Measurements from ENCODE around the gene TSPAN4. TPM values are rescaled to one million over a fixed set of nuclear protein-coding genes. Genes with fewer than 3 reads are reported as not detected.

Gene TSPAN4
- total RNA-seq, 4 donors from 2014 or later = 145 to 234 (median 175) TPM

GRCh38 chr11:855796-856195 lies 13.1 kb downstream of the TSPAN4 start:
- no peak for ATAC-seq (ENCODE audit: low FRiP score)
- DNase-seq (ENCODE audit: low spot score) = no peak
- no peak for TF ChIP-seq CTCF (IDR thresholded peaks at IDR 0.05)

DNA sequence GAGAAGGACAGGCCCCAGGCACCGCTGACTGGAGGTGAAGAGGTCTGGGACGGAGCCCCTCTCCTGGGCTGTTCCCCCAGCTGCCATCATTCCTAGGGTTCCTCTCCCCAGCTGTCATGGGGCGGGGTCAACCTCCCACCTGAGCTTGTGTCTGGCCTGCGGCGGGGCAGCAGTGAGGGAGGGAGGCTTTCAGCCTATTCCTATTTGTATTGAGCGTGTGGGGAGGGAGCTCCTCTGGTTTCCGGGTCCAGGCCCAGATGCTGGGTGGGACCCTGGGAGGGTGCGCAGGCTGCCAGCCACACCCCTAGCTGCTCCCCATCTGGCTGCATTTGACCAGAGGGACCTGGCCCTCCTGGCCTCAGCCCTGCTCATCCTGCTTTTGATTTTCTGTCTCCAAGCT lies 13.7 kb downstream of the TSPAN4 start:
- no peak for DNase-seq (ENCODE audit: low spot score)
- TF ChIP-seq CTCF (IDR thresholded peaks at IDR 0.05) = no peak

DNA sequence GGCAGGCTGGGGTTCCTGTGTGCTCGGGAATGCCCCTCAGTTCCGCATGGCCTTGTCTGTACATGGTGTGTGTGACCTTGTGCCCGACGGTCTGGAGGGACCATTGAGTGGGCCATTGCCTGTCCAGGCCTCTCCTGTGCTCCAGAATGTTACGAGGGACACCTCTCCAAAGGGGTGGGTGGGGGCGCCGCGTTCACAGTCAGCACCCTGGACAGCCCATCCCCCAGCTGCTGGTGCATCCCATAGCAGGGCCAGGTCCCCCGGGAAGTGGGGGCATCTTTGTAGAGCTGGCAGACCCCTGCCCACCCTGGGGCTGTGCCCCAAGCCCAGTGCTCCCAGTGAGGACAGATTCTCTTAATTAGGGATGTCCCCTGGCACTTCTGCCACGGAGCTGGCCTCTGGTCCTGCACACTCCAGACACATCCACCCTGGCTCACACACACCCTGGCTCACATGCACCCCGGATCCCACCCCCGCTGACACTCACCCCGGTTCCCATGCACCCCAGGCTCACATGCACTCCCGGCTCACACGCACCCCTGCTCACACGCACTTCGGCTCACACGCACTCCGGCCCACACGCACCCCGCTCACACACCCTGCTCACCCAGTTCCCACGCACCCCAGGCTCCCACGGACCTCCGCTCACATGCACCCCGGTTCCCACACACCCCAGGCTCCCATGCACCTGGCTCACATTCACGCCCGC lies 15.6 kb downstream of the TSPAN4 start:
- no peak for TF ChIP-seq CTCF (IDR thresholded peaks at IDR 0.05)
- ATAC-seq (ENCODE audit: low FRiP score) (no peak), DNase-seq (ENCODE audit: low spot score) (no peak)

More for the DNA sequence above, 13.7 kb downstream of the TSPAN4 start:
- ATAC-seq (ENCODE audit: low FRiP score) = no peak

DNA sequence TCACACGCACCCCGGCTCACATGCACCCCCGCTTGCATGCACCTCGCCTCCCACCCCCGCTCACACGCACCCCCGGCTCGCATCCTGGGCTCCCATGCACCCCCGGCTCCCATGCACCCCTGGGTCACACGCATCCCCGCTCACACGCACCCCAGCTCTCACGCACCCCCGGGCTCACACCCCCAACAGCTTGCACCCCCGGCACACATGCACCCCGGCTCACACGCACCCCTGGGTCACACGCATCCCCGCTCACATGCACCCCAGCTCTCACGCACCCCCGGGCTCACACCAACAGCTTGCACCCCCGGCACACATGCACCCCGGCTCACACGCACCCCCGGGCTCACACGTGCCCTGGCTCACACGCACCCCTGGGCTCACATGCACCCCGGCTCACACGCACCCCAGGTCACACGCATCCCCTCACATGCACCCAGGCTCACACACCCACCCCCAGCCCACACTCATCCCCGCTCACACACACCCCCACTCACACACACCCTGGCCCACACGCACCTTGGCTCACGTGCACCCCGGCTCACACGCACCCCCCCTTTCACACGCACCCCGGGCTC lies 16.2 kb downstream of the TSPAN4 start:
- no peak for DNase-seq (ENCODE audit: low spot score)

GRCh38 chr11:859394-860131 lies 16.9 kb downstream of the TSPAN4 start:
- ATAC-seq (ENCODE audit: low FRiP score) (peak; percentile 63), DNase-seq (ENCODE audit: low spot score) (peak; percentile 48)
- TF ChIP-seq CTCF (IDR thresholded peaks at IDR 0.05) = no peak

More for the DNA sequence above, 16.2 kb downstream of the TSPAN4 start:
- no peak for TF ChIP-seq CTCF (IDR thresholded peaks at IDR 0.05)
- no peak for ATAC-seq (ENCODE audit: low FRiP score)

DNA sequence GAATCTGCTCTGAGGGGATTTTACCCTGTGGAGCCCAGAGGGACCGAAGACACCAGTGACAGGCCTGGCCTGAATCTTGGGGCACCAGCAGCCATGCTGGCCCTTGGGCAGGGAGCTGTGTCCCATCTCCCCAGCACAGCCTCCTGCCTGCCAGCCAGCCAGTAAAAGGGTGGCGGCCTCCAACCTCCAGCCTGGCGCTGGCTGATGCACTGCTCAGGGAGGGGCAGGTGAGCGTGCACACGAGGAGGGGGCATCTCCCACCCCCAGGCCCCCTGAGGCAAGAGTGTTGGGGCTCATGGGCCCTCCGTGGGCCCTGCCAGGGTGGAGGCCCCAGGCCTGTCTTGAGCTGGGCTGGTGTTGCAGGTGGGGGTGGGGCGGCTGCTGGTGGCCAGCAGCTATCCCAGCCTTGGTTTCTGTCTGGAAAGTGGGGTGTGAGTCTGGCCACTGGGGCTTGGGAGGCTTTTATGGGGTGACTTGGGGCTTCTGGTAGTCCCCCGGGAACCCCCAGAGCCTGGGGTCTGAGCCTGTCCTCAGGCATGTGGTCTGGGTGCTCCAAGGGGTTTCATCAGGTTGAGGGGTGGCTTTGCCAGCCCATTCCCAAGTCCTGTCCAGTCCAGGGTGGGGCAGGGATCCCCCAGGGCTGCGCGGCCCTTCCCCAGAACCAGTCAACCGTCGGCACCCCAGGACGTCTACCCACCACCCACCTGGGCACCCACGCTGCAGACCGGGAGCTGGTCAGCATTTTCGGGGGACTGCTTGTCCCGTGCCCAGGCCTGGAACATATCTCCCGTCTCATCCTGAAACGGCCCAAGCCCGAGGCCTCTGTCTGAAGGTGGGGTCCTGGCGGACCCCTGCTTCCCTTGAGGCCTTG lies 17.8 kb downstream of the TSPAN4 start:
- TF ChIP-seq CTCF (IDR thresholded peaks at IDR 0.05) = no peak
- no peak for DNase-seq (ENCODE audit: low spot score)
- no peak for ATAC-seq (ENCODE audit: low FRiP score)

All from omental fat pad (tissue), 4 donors.